ENCODE data around the gene UBXN2A.

The UBXN2A gene

GRCh38 chr2:23924589-23925359, 15.5 kb upstream of the UBXN2A start:
- Histone ChIP-seq H2AFZ (ENCODE audit: low read length) (no peak overlapping the region), H3F3A (ENCODE audit: low read depth) (no peaks in the 10 kb centered on the region), H3K9me3 (ENCODE audit: insufficient read depth, low read depth, low read length) (no peaks in the 10 kb centered on the region), H3K4me3 (ENCODE audit: low read length, poor library complexity, severe bottlenecking) (peak overlapping the region; percentile 96), H3K4me1 (ENCODE audit: insufficient read depth, low read length, poor library complexity, severe bottlenecking) (peaks cover 64% of the 10 kb centered on the region), H3K36me3 (ENCODE audit: insufficient read depth, low read length) (no peaks in the 10 kb centered on the region), H3K9me2 (replicated peaks; ENCODE audit: low read depth, low read length) (no peaks in the 10 kb centered on the region), H3K4me2 (ENCODE audit: low read depth, low read length, poor library complexity, severe bottlenecking) (peak overlapping the region; percentile 94), H3K79me2 (ENCODE audit: insufficient read depth, low read length) (peaks cover 89% of the 10 kb centered on the region), H3K9ac (ENCODE audit: low read depth, low read length, poor library complexity, severe bottlenecking) (peak overlapping the region; percentile 99), H3K27me3 (ENCODE audit: insufficient read depth, low read length, poor library complexity, severe bottlenecking) (peaks cover 7% of the 10 kb centered on the region), H4K20me1 (ENCODE audit: insufficient read depth, low read length, poor library complexity, severe bottlenecking) (peaks cover 56% of the 10 kb centered on the region)
- TF ChIP-seq EZH2phosphoT487 (IDR thresholded peaks at IDR 0.05; ENCODE audit: borderline replicate concordance), result no peak
- TF ChIP-seq CTCF (conservative IDR thresholded peaks at IDR 0.05; ENCODE audit: low read length), result no peak

GRCh38 chr2:23925702-23926289, 14.5 kb upstream of the UBXN2A start:
- no peak for TF ChIP-seq CTCF (conservative IDR thresholded peaks at IDR 0.05; ENCODE audit: low read length)
- no peak for TF ChIP-seq EZH2phosphoT487 (IDR thresholded peaks at IDR 0.05; ENCODE audit: borderline replicate concordance)
- H3K79me2 ChIP-seq (ENCODE audit: insufficient read depth, low read length), result peaks cover 79% of the 10 kb centered on the region

GRCh38 chr2:23926290-23926749, 13.9 kb upstream of the UBXN2A start:
- Histone ChIP-seq H4K20me1 (ENCODE audit: insufficient read depth, low read length, poor library complexity, severe bottlenecking) (peaks cover 44% of the 10 kb centered on the region), H3K4me3 (ENCODE audit: low read length, poor library complexity, severe bottlenecking) (peak overlapping the region; percentile 96), H3K79me2 (ENCODE audit: insufficient read depth, low read length) (peaks cover 74% of the 10 kb centered on the region), H3K9me2 (replicated peaks; ENCODE audit: low read depth, low read length) (no peaks in the 10 kb centered on the region), H3K4me1 (ENCODE audit: insufficient read depth, low read length, poor library complexity, severe bottlenecking) (peaks cover 55% of the 10 kb centered on the region), H3K36me3 (ENCODE audit: insufficient read depth, low read length) (no peaks in the 10 kb centered on the region), H3K4me2 (ENCODE audit: low read depth, low read length, poor library complexity, severe bottlenecking) (peak overlapping the region; percentile 94), H3K9me3 (ENCODE audit: insufficient read depth, low read depth, low read length) (no peaks in the 10 kb centered on the region), H2AFZ (ENCODE audit: low read length) (peak overlapping the region; percentile 91), H3F3A (ENCODE audit: low read depth) (no peaks in the 10 kb centered on the region), H3K9ac (ENCODE audit: low read depth, low read length, poor library complexity, severe bottlenecking) (peak overlapping the region; percentile 99), H3K27me3 (ENCODE audit: insufficient read depth, low read length, poor library complexity, severe bottlenecking) (peaks cover 7% of the 10 kb centered on the region)
- no peak for TF ChIP-seq EZH2phosphoT487 (IDR thresholded peaks at IDR 0.05; ENCODE audit: borderline replicate concordance)
- TF ChIP-seq CTCF (conservative IDR thresholded peaks at IDR 0.05; ENCODE audit: low read length), result no peak

More at GRCh38 chr2:23925702-23926289, 14.5 kb upstream of the UBXN2A start:
- Histone ChIP-seq H3K9me2 (replicated peaks; ENCODE audit: low read depth, low read length) (no peaks in the 10 kb centered on the region), H3K36me3 (ENCODE audit: insufficient read depth, low read length) (no peaks in the 10 kb centered on the region), H3K9ac (ENCODE audit: low read depth, low read length, poor library complexity, severe bottlenecking) (peak overlapping the region; percentile 99), H3K27me3 (ENCODE audit: insufficient read depth, low read length, poor library complexity, severe bottlenecking) (peaks cover 7% of the 10 kb centered on the region), H3K9me3 (ENCODE audit: insufficient read depth, low read depth, low read length) (no peaks in the 10 kb centered on the region), H3K4me3 (ENCODE audit: low read length, poor library complexity, severe bottlenecking) (peak overlapping the region; percentile 96), H4K20me1 (ENCODE audit: insufficient read depth, low read length, poor library complexity, severe bottlenecking) (peaks cover 46% of the 10 kb centered on the region), H3K4me2 (ENCODE audit: low read depth, low read length, poor library complexity, severe bottlenecking) (peak overlapping the region; percentile 94), H3F3A (ENCODE audit: low read depth) (no peaks in the 10 kb centered on the region), H2AFZ (ENCODE audit: low read length) (peak overlapping the region; percentile 91), H3K4me1 (ENCODE audit: insufficient read depth, low read length, poor library complexity, severe bottlenecking) (peaks cover 58% of the 10 kb centered on the region)
